Body of pancreas (tissue), 4 donors: Measurements from ENCODE around the gene COX4I2.
"Not testable (repeated sequence)": the region's sequence is repeated elsewhere in the genome, so short reads cannot be mapped to it uniquely, and the experiment has no call there.

ENCODE experiments used
- POLR2A ChIP-seq, 3 donors: fragments of 450-650 bp; IDR thresholded peaks; one replicate each; pipeline ENCODE4 v1.6.1; 2016; ENCODE audit warnings: antibody characterized with exemption in 3 of 3, mild to moderate bottlenecking in 2 of 3
- TF ChIP-seq, protein P1 (sequence below), 7 experiments: fragments of 450-650 bp in 4 of 7; fragments of 200-600 bp in 3 of 7; sonication (generic) in 3 of 7; IDR thresholded peaks; one replicate each; pipeline ENCODE4 v1.5.1; 2016 to 2019; ENCODE audit warnings: antibody characterized with exemption in 7 of 7

DNA sequence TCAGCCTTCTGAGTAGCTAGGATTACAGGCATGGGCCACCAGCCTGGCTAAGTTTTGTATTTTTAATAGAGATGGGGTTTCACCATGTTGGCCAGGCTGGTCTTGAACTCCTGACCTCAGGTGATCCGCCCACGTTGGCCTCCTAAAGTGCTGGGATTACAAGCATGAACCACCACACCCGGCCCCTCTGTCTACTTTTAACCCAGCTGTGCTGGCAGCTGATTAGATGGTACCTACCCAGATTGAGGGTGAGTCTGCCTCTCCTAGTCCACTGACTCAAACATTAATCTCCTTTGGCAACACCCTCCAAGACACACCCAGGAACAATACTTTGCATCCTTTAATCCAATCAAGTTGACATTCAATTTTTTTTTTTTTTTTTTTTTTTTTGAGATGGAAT lies 10.4 kb downstream of the COX4I2 start:
- TF ChIP-seq, protein P1, sequence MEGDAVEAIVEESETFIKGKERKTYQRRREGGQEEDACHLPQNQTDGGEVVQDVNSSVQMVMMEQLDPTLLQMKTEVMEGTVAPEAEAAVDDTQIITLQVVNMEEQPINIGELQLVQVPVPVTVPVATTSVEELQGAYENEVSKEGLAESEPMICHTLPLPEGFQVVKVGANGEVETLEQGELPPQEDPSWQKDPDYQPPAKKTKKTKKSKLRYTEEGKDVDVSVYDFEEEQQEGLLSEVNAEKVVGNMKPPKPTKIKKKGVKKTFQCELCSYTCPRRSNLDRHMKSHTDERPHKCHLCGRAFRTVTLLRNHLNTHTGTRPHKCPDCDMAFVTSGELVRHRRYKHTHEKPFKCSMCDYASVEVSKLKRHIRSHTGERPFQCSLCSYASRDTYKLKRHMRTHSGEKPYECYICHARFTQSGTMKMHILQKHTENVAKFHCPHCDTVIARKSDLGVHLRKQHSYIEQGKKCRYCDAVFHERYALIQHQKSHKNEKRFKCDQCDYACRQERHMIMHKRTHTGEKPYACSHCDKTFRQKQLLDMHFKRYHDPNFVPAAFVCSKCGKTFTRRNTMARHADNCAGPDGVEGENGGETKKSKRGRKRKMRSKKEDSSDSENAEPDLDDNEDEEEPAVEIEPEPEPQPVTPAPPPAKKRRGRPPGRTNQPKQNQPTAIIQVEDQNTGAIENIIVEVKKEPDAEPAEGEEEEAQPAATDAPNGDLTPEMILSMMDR (IDR thresholded peaks at IDR 0.05) = not testable (repeated sequence)
- TF ChIP-seq POLR2A (IDR thresholded peaks at IDR 0.05) = not testable (repeated sequence)
